DND-41 (cell line): ENCODE data around the gene SEMA5A.

Experiments
- ATAC-seq: fragments of 200-7000 bp; cut with Tn5 transposase; 3 replicates; pipeline ENCODE4 v1.9.1; 2021; ENCODE audit warnings: low read depth; ENCODE audit not compliant: insufficient read depth
- DNase-seq: peaks from one replicate; pipeline ENCODE4 v3.0.0-alpha.2; 2020
- H2AFZ ChIP-seq: 2 replicates; pipeline ENCODE4 v1.6.0; 2012; ENCODE audit warnings: low read depth, low read length
- H3K27ac ChIP-seq: 2 replicates; pipeline ENCODE4 v1.5.1; 2012; ENCODE audit warnings: low read length, inconsistent platforms
- H3K27me3 ChIP-seq: fragments of 200-600 bp; sonication (generic); 2 replicates; pipeline ENCODE4 v1.6.0; 2012; ENCODE audit warnings: low read length, mild to moderate bottlenecking, inconsistent platforms; ENCODE audit not compliant: insufficient read depth, poor library complexity
- H3K36me3 ChIP-seq: 2 replicates; pipeline ENCODE4 v1.5.1; 2012; ENCODE audit warnings: low read length, inconsistent platforms; ENCODE audit not compliant: insufficient read depth
- H3K4me1 ChIP-seq: 2 replicates; pipeline ENCODE4 v1.5.1; 2012; ENCODE audit warnings: mild to moderate bottlenecking, low read length; ENCODE audit not compliant: insufficient read depth
- H3K4me2 ChIP-seq: 2 replicates; pipeline ENCODE4 v1.6.0; 2012; ENCODE audit warnings: mild to moderate bottlenecking, moderate library complexity, low read length, inconsistent platforms; ENCODE audit not compliant: insufficient read depth
- H3K4me3 ChIP-seq, 2 experiments: fragments of 200-600 bp in 1 of 2; shearing (Covaris generic) in 1 of 2; 2 replicates each; pipeline ENCODE4 v1.5.1; 2012 to 2016; ENCODE audit warnings: inconsistent platforms in 2 of 2, low read length in 2 of 2, mild to moderate bottlenecking in 2 of 2, low read depth in 1 of 2, moderate library complexity in 1 of 2
- H3K79me2 ChIP-seq: 2 replicates; pipeline ENCODE4 v1.6.0; 2012; ENCODE audit warnings: low read length, inconsistent platforms; ENCODE audit not compliant: insufficient read depth
- H3K9ac ChIP-seq: 2 replicates; pipeline ENCODE4 v1.6.0; 2012; ENCODE audit warnings: low read depth, mild to moderate bottlenecking, inconsistent platforms, low read length, moderate library complexity
- H3K9me3 ChIP-seq: 2 replicates; pipeline ENCODE4 v1.5.1; 2012; ENCODE audit warnings: low read length, moderate library complexity, mild to moderate bottlenecking, inconsistent platforms; ENCODE audit not compliant: insufficient read depth, severe bottlenecking
- H4K20me1 ChIP-seq: 2 replicates; pipeline ENCODE4 v1.6.0; 2012; ENCODE audit warnings: low read length; ENCODE audit not compliant: insufficient read depth
- EZH2 ChIP-seq: IDR thresholded peaks from 3 replicates; pipeline ENCODE4 v1.6.1; 2012; ENCODE audit warnings: borderline replicate concordance, low read depth, mild to moderate bottlenecking, moderate library complexity, low read length, inconsistent platforms; ENCODE audit not compliant: severe bottlenecking
- TF ChIP-seq, protein P1 (sequence below): IDR thresholded peaks from 2 replicates; pipeline ENCODE4 v1.5.1; 2012; ENCODE audit warnings: borderline replicate concordance, low read length, moderate library complexity, mild to moderate bottlenecking; ENCODE audit not compliant: poor library complexity, severe bottlenecking; ENCODE audit errors: extremely low read depth

Gene SEMA5A

DNA sequence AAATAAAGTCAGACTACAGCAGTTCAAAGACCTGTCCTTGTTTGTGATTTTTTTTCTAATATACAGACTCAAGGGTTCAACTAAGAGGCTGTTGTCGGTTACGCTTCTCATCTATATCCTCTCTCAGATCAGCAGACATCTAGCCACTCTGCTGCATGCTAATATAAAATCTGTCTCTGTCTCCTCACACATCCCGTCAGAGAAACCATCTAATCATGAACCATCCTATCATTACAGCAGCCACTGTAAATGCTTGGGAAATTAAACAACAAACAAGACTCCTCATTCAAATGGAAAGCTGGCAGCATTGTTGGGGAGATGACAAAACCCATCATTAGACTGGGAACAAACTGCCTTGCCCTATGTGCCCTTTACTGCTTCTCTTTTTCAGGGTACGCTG is 94.8 kb downstream of the SEMA5A start:
- ATAC-seq = no peak

DNA sequence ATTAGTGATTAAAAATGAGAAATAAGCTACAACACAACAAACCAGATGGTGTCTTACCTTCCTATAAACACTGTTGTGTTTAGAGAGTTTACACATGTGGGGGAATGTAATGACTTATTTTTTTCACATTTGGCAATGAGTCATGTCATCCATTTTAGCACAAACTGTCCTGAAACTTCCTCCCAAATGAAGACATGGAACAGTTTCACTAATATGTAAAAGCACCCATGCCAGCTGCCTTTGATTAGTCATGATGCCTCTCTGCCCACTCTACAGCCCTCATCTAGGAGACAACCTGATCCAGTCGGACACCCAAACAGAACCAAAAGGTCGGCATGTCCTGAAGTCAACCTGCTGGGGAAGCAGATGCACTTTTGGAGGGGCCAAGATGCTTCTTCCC is 98.2 kb downstream of the SEMA5A start:
- no peak for DNase-seq
- H3K4me3 ChIP-seq = no peak overlapping the region
- H3K27me3 ChIP-seq = peaks cover 2% of the 10 kb centered on the region
- H3K9me3 ChIP-seq = no peaks in the 10 kb centered on the region
- H2AFZ ChIP-seq = no peak overlapping the region
- no peak overlapping the region for H3K4me2 ChIP-seq
- no peaks in the 10 kb centered on the region for H4K20me1 ChIP-seq
- no peaks in the 10 kb centered on the region for H3K36me3 ChIP-seq
- no peak overlapping the region for H3K27ac ChIP-seq
- ATAC-seq = no peak
- TF ChIP-seq, protein P1, sequence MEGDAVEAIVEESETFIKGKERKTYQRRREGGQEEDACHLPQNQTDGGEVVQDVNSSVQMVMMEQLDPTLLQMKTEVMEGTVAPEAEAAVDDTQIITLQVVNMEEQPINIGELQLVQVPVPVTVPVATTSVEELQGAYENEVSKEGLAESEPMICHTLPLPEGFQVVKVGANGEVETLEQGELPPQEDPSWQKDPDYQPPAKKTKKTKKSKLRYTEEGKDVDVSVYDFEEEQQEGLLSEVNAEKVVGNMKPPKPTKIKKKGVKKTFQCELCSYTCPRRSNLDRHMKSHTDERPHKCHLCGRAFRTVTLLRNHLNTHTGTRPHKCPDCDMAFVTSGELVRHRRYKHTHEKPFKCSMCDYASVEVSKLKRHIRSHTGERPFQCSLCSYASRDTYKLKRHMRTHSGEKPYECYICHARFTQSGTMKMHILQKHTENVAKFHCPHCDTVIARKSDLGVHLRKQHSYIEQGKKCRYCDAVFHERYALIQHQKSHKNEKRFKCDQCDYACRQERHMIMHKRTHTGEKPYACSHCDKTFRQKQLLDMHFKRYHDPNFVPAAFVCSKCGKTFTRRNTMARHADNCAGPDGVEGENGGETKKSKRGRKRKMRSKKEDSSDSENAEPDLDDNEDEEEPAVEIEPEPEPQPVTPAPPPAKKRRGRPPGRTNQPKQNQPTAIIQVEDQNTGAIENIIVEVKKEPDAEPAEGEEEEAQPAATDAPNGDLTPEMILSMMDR = no peak
- TF ChIP-seq EZH2 = no peak
- no peak overlapping the region for H3K9ac ChIP-seq
- H3K4me1 ChIP-seq = no peaks in the 10 kb centered on the region
- no peaks in the 10 kb centered on the region for H3K79me2 ChIP-seq

More for the DNA sequence above, 94.8 kb downstream of the SEMA5A start:
- TF ChIP-seq EZH2 = no peak
- TF ChIP-seq, protein P1 = no peak
- DNase-seq = no peak
- Histone ChIP-seq H3K4me2 (no peak overlapping the region), H2AFZ (no peak overlapping the region), H3K4me1 (no peaks in the 10 kb centered on the region), H3K4me3 (no peak overlapping the region), H3K9me3 (no peaks in the 10 kb centered on the region), H3K36me3 (no peaks in the 10 kb centered on the region), H4K20me1 (no peaks in the 10 kb centered on the region), H3K27me3 (peaks cover 2% of the 10 kb centered on the region), H3K79me2 (no peaks in the 10 kb centered on the region), H3K9ac (no peak overlapping the region), H3K27ac (no peak overlapping the region)

DNA sequence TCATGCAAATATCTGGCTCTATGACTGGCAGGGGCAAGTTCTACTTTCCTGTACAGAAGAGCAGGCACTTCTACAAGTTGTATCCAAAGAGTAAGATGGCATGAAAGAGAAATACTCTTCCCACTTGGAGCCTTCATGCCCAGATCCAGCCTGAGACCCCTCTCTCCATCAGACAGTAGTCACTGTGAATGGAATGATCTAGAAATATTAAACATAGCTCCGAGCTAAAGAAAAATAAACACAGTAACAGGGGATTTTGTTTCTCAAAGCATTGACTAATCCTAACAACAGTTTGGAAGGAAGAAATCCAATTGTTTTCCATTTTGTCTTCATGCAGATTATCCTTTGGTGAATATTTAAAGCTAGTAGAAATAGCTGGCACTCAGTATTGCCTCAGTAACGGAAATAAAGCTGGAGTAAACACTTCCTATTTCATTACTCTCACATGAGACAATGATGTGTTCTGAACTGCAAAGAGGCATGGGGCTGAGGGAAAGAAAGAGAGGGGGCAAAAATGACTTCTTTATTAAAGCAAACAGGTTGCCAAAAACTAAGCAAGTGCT is 100.0 kb downstream of the SEMA5A start:
- H3K79me2 ChIP-seq = no peaks in the 10 kb centered on the region
- no peak overlapping the region for H3K9ac ChIP-seq
- H3K36me3 ChIP-seq = no peaks in the 10 kb centered on the region
- no peak overlapping the region for H2AFZ ChIP-seq
- DNase-seq (no peak), ATAC-seq (no peak)
- no peak overlapping the region for H3K4me3 ChIP-seq
- no peaks in the 10 kb centered on the region for H3K4me1 ChIP-seq
- TF ChIP-seq, protein P1 = no peak
- TF ChIP-seq EZH2 = no peak
- H3K4me2 ChIP-seq = no peak overlapping the region
- H3K27me3 ChIP-seq = peaks cover 2% of the 10 kb centered on the region
- no peak overlapping the region for H3K27ac ChIP-seq
- no peaks in the 10 kb centered on the region for H4K20me1 ChIP-seq
- H3K9me3 ChIP-seq = no peaks in the 10 kb centered on the region
